Liver (tissue), 9 donors: ENCODE data around the gene ASNSD1. TPM values are rescaled to one million over a fixed set of nuclear protein-coding genes. Genes with fewer than 3 reads are reported as not detected.

ENCODE experiments used
- DNase-seq: peaks from one replicate; pipeline ENCODE4 v3.0.0-alpha.2; 2017; ENCODE audit warnings: low spot score
- H3K27ac ChIP-seq, 2 donors: one replicate each; pipeline ENCODE4 v1.7.0; 2013; ENCODE audit warnings: inconsistent platforms in 2 of 2, low read length in 2 of 2, control low read depth in 1 of 2, low read depth in 1 of 2, mild to moderate bottlenecking in 1 of 2
- H3K27me3 ChIP-seq, 4 donors: one replicate each; pipeline versions ENCODE4 v1.6.1 to v1.7.0; 2013; ENCODE audit warnings: low read length in 3 of 4, inconsistent platforms in 1 of 4, mild to moderate bottlenecking in 1 of 4, moderate library complexity in 1 of 4; ENCODE audit not compliant: control insufficient read depth in 4 of 4, insufficient read depth in 4 of 4
- H3K36me3 ChIP-seq, 4 donors: one replicate each; pipeline versions ENCODE4 v1.6.1 to v1.7.0; 2013; ENCODE audit warnings: low read length in 3 of 4, mild to moderate bottlenecking in 3 of 4, low read depth in 1 of 4, moderate library complexity in 1 of 4; ENCODE audit not compliant: control insufficient read depth in 4 of 4, insufficient read depth in 3 of 4
- H3K4me1 ChIP-seq, 4 donors: one replicate each; pipeline versions ENCODE4 v1.6.1 to v1.7.0; 2013; ENCODE audit warnings: low read length in 3 of 4, mild to moderate bottlenecking in 3 of 4, moderate library complexity in 1 of 4; ENCODE audit not compliant: control insufficient read depth in 4 of 4, insufficient read depth in 4 of 4
- H3K4me3 ChIP-seq, 3 donors: one replicate each; pipeline versions ENCODE4 v1.6.1 to v1.7.0; 2013; ENCODE audit warnings: low read length in 3 of 3, control low read depth in 1 of 3, low read depth in 1 of 3, mild to moderate bottlenecking in 1 of 3
- H3K9ac ChIP-seq, 2 donors: one replicate each; pipeline ENCODE4 v1.7.0; 2013; ENCODE audit warnings: low read length in 2 of 2, mild to moderate bottlenecking in 2 of 2, moderate library complexity in 2 of 2, control low read depth in 1 of 2, low read depth in 1 of 2
- H3K9me3 ChIP-seq, 4 donors: one replicate each; pipeline versions ENCODE4 v1.6.1 to v1.7.0; 2013; ENCODE audit warnings: low read length in 3 of 4; ENCODE audit not compliant: control insufficient read depth in 4 of 4
- CTCF ChIP-seq: fragments of 150-350 bp; IDR thresholded peaks from 2 replicates; pipeline ENCODE4 v1.5.1; 2017; ENCODE audit warnings: improper control_type of control experiment, low read depth, low read length; ENCODE audit not compliant: missing input control
- FOXA2 ChIP-seq: IDR thresholded peaks from 2 replicates; pipeline ENCODE4 v1.6.1; 2016; ENCODE audit warnings: antibody characterized with exemption
- GABPA ChIP-seq, 2 donors: IDR thresholded peaks in 1 of 2; conservative IDR thresholded peaks in 1 of 2; 2 replicates each; pipeline ENCODE4 v1.6.1; 2016; ENCODE audit warnings: antibody characterized with exemption in 2 of 2, mild to moderate bottlenecking in 1 of 2, moderate library complexity in 1 of 2
- HNF4A ChIP-seq, 2 donors: conservative IDR thresholded peaks; 2 replicates each; pipeline ENCODE4 v1.6.1; 2016; ENCODE audit warnings: antibody characterized with exemption in 2 of 2, mild to moderate bottlenecking in 2 of 2
- HNF4G ChIP-seq: IDR thresholded peaks from 2 replicates; pipeline ENCODE4 v1.6.1; 2016; ENCODE audit warnings: antibody characterized with exemption
- NR2F2 ChIP-seq: IDR thresholded peaks from 2 replicates; pipeline ENCODE4 v1.6.1; 2016; ENCODE audit warnings: antibody characterized with exemption
- RAD21 ChIP-seq, 2 donors: IDR thresholded peaks; 2 replicates each; pipeline ENCODE4 v1.6.1; 2016; ENCODE audit warnings: antibody characterized with exemption in 2 of 2, mild to moderate bottlenecking in 2 of 2
- REST ChIP-seq: IDR thresholded peaks from 2 replicates; pipeline ENCODE4 v1.6.1; 2016; ENCODE audit warnings: antibody characterized with exemption, mild to moderate bottlenecking
- RXRA ChIP-seq, 2 donors: IDR thresholded peaks; 2 replicates each; pipeline ENCODE4 v1.6.1; 2017 to 2018; ENCODE audit warnings: antibody characterized with exemption in 2 of 2, mild to moderate bottlenecking in 1 of 2
- SP1 ChIP-seq: IDR thresholded peaks from 2 replicates; pipeline ENCODE4 v1.6.1; 2018; ENCODE audit warnings: antibody characterized with exemption, mild to moderate bottlenecking
- TAF1 ChIP-seq: conservative IDR thresholded peaks from 2 replicates; pipeline ENCODE4 v1.6.1; 2016; ENCODE audit warnings: antibody characterized with exemption, mild to moderate bottlenecking
- YY1 ChIP-seq: IDR thresholded peaks from 2 replicates; pipeline ENCODE4 v1.6.1; 2016; ENCODE audit warnings: antibody characterized with exemption, mild to moderate bottlenecking
- ZBTB33 ChIP-seq: IDR thresholded peaks from 2 replicates; pipeline ENCODE4 v1.6.1; 2016; ENCODE audit warnings: antibody characterized with exemption
- WGBS: extraction: QIAGEN DNeasy Blood & Tissue Kit; methylation state at CpG from one replicate; pipeline ENCODE4 v1.1.7; 2013; 5-methylcytosine and 5-hydroxymethylcytosine counted together
- polyA plus RNA-seq, 2 donors: library from polyadenylated mRNA; stranded (reverse) in 1 of 2; unstranded in 1 of 2; fragments of 200-250 nt in 1 of 2; fragments of >200 nt in 1 of 2; fragmentation: Nextera tagmentation in 1 of 2; extraction: Ambion mirVana in 1 of 2; gene quantifications; one replicate each; pipeline versions ENCODE4 v1.2.1 to v1.2.3, GENCODE V29; 2013 to 2015
- total RNA-seq, 2 donors: library from RNA; depleted of rRNA; stranded (reverse); fragments of >200 nt; gene quantifications; one replicate each; pipeline ENCODE4 v1.2.3, GENCODE V29; 2014
- TF ChIP-seq, protein P1 (sequence below): IDR thresholded peaks from 2 replicates; pipeline ENCODE4 v1.6.1; 2016; ENCODE audit warnings: antibody characterized with exemption
- donor health status: healthy.
- donor health status: healthy.
- donor health status: healthy.
- donor health status: healthy.
- donor health status: healthy.

The ASNSD1 gene
- total and polyA plus RNA-seq, 4 donors, result 19.8 to 33.0 (median 25.5) TPM

DNA sequence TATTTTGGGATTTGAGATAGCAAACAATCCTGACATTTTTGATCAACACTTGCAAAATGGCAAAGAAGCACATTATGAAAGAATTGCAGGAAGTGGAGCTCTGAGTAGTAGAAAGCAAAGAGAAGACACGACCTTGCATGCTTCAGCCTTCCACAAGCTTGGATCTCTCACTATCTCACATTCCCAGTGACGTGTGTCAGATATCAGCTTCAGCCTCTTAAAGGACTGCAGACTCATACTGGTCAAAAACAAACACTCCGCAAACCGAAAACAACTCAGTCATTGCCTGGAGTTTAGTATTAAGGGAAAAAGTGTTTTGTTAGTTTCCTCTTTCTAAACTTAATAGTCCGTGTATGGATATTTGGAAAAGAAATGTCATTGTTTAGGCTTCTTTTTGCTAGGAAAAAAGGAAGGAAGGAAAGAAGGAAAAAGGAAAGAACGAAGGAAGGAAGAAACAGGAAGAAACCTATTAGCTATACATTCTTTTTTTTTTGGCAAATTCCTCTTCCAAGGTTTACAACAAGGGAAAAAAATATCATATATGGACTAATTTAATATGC, 48.1 kb upstream of the ASNSD1 start:
- H3K9me3 ChIP-seq, result no peaks in the 10 kb centered on the region
- 19% methylated on average over 6 of the region's 6 CpGs for WGBS
- no peaks in the 10 kb centered on the region for H3K36me3 ChIP-seq
- peak overlapping the region in 1 of 2 donors; percentile 3 for H3K9ac ChIP-seq
- H3K27ac ChIP-seq, result peak overlapping the region; percentile 27 to 48
- H3K4me3 ChIP-seq, result peak overlapping the region; percentile 2 to 26 (median 10)
- TF ChIP-seq GABPA (IDR thresholded peaks at IDR 0.05 in 1 of 2, conservative IDR thresholded peaks at IDR 0.05 in 1 of 2) (no peak), CTCF (no peak), YY1 (peak; percentile 49), FOXA2 (no peak), RAD21 (IDR thresholded peaks at IDR 0.05) (peak; percentile 38 to 50), RXRA (IDR thresholded peaks at IDR 0.05) (peak in 1 of 2 donors; percentile 18), TAF1 (peak; percentile 18), HNF4A (conservative IDR thresholded peaks at IDR 0.05) (no peak), ZBTB33 (no peak), SP1 (peak; percentile 57), NR2F2 (peak; percentile 95), REST (no peak)
- TF ChIP-seq, protein P1, sequence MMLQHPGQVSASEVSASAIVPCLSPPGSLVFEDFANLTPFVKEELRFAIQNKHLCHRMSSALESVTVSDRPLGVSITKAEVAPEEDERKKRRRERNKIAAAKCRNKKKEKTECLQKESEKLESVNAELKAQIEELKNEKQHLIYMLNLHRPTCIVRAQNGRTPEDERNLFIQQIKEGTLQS, result peak; percentile 29
- H3K4me1 ChIP-seq, result peaks cover 0 to 11% (median 7%) of the 10 kb centered on the region in 4 donors
- DNase-seq, result peak; percentile 55
- H3K27me3 ChIP-seq, result no peaks in the 10 kb centered on the region

- Histone ChIP-seq H3K4me1 (peaks cover 0 to 11% (median 7%) of the 10 kb centered on the region in 4 donors), H3K36me3 (no peaks in the 10 kb centered on the region), H3K9ac (peak overlapping the region in 1 of 2 donors; percentile 3), H3K4me3 (no peak overlapping the region), H3K27ac (peak overlapping the region; percentile 27 to 36), H3K27me3 (no peaks in the 10 kb centered on the region), H3K9me3 (no peaks in the 10 kb centered on the region)
- TF ChIP-seq NR2F2 (no peak), HNF4G (no peak), FOXA2 (no peak), REST (no peak), GABPA (IDR thresholded peaks at IDR 0.05 in 1 of 2, conservative IDR thresholded peaks at IDR 0.05 in 1 of 2) (no peak)
- TF ChIP-seq, protein P1, result no peak
- WGBS, result 77% methylated on average over 2 of the region's 2 CpGs
- DNase-seq, result no peak
These were observed 47.4 kb upstream of the ASNSD1 start for GRCh38 chr2:189613650-189614420.
